NCI-H774 (cell line): ENCODE measurements around the gene ADAT3.
"Not testable (repeated sequence)": the region's sequence is repeated elsewhere in the genome, so short reads cannot be mapped to it uniquely, and the experiment has no call there.

Experiments used
- DNase-seq: peaks from one replicate; lab custom pipeline; 2025; lab: John Stamatoyannopoulos, UW

ADAT3 gene

DNA sequence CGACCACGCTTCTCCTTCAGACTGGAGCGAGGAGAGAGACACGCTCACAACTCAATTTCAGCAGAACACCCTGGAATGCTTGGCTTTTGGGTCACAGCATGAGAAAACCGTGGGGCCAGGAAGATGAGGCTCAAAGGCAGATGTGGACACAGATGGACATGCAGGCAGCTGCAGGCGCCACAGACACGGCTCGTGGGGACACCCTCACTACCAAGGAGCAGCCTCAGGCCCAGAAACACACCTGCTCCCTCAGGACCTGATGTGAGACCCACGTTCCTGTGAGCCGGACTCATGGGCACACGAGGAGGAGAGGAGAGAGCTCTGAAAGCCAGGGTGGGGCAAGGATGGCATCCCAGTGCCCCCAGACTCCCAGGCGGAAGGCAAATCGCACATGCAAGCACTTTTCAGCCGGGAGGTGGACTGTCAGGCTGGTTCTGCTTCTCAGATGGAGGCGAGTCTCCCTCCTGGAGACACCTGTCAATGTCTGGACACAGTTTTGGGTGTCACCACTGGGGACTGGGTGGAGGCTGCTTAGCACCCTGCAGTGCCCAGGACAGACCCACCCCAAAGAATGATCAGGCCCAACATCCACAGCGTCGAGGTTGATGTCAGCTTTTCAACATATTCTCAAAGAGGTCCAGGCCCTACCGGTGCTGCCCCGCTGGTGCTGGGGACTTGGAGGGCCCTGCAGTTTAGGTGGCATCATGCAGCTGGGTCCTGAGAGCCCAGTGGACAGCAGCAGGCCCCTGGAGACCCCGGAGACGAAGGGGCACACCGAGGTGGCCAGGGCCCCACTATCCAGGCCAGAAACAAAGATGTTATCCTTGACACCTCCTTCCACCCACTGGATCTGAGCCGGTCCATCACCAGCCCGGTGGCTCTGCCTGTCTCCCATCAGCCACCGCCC is 22.2 kb upstream of the ADAT3 start:
- DNase-seq = no peak

DNA sequence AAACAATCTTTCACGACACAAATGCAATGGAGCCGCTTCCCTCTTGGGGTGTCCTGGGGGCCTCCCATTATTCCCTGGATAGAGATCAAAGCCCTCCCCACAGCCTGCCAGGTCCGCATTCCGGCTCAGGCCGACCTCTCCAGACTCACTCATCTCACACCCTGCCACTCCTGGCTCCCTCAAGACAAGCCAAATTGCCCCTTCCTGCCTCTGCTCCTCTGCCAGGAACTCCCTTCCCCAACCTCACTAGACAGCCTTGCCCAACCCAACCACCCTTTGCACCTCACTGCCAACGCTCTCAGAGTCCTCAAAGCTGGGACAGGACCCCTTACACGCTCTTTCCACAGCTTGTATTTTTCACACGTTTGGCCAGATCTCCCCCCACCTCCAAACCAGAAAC is 21.4 kb upstream of the ADAT3 start:
- no peak for DNase-seq

DNA sequence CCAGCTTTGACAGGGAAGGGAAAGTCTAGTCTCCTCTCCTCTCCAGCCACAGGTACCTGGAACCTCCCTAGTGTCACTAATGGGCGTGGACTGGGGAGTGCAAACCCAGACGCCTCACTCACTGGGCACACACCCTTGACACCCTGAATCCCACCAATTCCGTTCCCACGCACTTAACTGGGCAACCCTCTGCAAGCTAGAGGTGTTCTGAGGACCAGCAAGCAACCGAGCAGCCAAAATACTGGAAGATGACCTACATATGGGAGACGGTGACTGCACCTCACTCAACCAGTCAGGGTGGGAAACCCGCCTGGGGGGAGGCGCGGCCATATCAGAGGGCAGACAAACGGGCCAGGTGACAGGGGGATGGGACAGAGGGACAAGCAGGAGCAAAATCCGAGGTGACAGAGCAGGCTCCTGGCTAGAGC is 20.9 kb upstream of the ADAT3 start:
- DNase-seq = no peak

- DNase-seq = no peak
These were observed 20.4 kb upstream of the ADAT3 start for GRCh38 chr19:1884719-1885334.

- peak; percentile 93 for DNase-seq
These were observed 19.6 kb upstream of the ADAT3 start, which contains the start of gene ABHD17A for GRCh38 chr19:1885398-1886119. TSS of gene ABHD17A (minus strand) at chr19:1885496. CDS start at chr19:1881566, 3,930 bp downstream.

GRCh38 chr19:1886360-1886759 is 18.8 kb upstream of the ADAT3 start:
- DNase-seq = not testable (repeated sequence)

GRCh38 chr19:1888385-1888784 is 16.8 kb upstream of the ADAT3 start:
- no peak for DNase-seq

DNA sequence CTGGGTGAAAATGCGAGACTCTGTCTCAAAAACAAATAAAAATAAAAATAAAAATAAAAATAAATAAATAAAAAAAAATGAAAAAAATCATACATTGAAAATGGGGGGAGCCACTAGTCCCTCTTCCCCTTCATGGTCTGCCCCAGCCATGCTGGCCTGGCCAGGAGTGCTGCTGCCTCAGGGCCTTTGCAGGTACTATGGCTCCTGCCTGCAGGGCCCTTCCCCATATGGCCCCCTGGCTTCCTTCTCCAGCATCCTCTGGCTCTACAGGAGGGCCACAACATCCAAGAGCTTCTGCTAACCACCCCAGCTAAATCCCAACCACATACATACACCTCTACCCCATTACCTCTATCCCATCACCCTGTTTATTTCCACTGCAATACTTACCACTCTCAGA is 15.3 kb upstream of the ADAT3 start:
- DNase-seq = no peak

GRCh38 chr19:1893791-1894190 is 11.4 kb upstream of the ADAT3 start:
- no peak for DNase-seq

DNA sequence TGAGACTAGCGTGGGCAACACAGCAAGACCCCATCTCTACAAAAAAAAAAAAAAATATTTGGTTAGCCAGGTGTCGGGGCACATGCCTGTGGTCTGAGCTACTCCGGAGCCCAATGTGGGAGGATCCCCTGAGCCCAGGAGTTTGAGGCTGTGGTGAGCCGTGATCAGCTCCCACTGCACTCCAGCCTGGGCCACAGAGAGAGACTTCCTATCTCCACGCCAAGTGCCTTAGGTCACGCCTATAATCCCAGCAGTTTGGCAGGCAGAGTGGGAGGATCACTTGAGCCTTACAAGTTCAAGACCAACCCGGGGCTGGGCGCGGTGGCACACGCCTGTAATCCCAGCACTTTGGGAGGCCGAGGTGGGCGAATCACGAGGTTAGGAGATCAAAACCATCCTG is 8.7 kb upstream of the ADAT3 start:
- no peak for DNase-seq

DNA sequence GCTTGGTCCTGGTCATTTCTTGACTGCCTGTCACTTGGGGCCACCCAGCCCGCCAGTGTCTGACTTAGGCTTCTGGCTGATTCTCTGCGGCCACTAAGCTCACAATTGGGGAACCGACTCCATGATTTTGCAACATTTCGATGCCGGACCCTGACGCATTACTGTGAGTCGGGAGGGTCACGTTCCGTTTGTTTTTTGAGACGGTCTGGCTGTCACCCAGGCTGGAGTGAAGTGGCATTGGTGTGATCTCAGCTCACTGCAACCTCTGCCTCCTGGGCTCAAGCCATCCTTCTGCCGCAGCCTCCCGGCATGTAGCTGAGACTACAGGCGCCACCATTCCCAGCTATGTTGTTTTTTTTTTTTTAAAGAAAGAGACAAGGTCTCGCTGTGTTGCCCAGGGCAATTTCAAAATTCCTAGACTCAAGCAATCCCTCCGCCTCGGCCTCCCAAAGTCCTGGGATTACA is 3.2 kb upstream of the ADAT3 start:
- DNase-seq = no peak

DNA sequence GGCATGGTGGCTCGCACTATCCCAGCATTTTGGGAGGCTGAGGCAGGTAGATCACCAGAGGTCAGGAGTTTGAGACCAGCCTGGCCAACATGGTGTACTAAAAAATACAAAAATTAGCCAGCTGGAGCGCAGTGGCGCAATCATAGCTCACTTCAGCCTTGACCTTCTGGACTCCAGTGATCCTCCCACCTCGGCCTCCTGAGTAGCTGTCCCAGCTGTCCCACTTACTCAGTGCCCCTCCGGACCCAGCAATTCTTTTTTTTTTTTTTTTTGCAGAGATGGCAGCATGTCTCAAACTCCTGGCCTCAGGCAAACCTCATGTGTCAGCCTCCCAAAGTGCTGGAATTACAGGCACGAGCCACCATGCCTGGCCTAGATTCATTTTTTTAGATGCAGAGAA is 2.3 kb upstream of the ADAT3 start:
- DNase-seq = no peak

GRCh38 chr19:1904860-1905109 is 414 bp upstream of the ADAT3 start:
- no peak for DNase-seq

- DNase-seq = no peak
These were observed 720 bp downstream of the ADAT3 start for GRCh38 chr19:1905863-1906375.

DNA sequence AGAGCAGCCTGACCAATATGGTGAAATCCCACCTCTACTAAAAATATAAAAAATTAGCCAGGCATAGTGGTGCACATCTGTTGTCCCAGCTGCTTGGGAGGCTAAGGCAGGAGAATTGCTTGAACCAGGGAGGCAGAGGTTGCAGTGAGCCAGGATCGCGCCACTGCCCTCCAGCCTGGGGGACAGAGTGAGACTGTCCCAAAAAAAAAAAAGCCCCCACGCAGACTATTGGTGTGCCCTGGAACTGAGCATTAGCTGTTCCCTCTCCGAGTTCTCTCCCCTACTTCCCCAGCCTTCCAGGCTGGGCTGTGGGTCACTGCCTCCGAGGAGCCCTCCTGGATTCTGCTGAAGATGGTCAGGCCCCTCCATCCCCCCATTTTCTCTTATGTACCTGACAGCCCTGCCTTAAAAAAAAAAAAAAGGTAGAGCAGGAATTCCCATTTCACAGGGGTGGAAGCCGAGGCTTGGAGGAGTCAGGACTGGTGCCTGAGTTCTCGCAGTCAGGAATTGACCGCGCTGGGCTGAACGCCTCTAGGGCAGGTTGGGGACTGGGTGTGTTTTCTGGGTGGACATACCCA is 1.9 kb downstream of the ADAT3 start:
- DNase-seq = no peak

DNA sequence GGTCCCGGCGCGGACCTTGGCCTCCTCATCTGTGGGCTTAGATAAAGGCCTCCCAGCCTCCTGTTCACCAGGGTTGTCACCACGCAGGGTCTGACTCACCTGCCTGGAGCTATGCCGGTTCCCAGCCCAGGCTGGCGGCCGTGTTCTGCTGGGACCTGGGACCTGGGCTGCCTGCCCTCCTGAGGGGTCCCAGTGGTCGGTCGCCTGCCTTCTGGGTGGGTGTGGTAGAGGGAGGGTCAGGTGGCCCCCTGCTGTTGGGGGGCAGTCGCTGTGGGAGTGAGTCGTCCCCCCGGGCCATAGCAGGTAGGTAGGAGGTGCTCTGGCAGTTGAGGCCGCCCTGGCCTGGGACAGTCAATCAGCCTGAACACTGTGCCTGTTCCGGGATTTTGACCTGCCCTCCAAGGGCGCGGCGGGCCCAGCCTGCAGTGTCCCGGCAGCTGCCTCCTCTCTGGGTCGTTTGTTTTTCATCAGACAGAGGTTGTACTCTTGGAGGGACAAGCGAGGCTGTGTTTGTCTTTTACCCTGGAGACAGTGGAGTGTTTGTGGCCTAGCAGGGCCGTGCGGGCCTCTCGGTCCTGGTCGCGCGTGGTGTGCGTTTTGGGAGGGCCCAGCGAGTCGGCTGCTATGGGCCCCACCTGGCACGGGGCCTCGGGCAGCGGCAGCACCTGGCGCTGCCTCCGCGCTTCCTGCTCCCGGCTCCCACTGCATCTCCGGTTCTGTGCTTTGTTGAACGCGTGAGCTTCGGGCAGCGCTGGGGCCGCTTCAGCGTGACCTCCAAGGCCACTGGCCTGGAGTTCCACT is 2.6 kb downstream of the ADAT3 start:
- DNase-seq = no peak

DNA sequence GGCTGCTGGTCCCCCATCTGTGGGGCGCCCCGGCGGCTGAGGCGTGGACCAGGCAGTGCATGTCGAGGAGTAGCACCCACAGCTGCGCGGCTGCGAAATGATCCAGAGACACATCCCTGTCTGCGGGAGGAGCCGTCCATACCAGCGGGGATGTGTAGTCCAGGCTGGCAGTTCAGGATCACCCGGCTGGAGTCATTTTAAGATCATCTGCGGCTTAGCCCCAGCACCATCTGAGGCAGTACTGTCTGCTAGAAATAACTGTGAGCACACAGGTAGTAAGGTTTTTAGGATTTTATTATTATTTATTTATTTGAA is 3.1 kb downstream of the ADAT3 start:
- no peak for DNase-seq

DNA sequence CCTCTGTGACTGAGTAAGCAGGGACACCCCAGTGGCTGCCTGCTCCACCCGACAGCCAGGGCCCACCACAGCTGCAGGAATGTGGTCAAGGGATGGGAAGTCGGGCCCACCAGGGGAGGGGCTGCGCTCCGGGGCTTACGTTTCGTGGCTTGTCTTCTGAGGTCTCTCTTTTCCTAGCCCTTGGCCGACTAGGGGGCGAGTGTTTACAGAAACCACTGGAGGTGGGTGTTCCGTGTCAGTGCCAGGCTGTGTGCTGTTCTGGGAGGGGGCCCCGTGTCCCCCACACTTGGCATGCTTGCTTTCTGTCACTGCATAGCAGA is 4.5 kb downstream of the ADAT3 start:
- DNase-seq = no peak

DNA sequence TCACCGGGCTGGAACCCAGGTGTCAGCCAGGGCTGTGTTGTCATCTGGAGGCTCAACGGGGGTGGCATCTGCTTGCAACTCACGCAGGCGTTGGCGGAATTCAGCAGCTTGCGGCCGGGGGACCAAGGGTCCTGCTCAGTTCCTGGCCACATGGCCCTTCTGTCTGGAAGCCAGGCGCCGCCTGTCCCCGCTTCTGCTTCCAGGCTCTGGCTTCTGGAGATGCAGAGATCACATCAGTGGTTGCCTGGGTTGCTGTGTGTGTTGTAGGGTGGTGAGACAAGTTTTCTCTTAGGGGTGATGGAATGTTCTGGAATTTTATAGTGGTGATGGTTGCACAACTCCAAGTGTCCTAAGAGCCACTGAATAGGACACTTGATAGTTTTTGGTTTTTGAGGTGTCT is 5.0 kb downstream of the ADAT3 start:
- DNase-seq = no peak

DNA sequence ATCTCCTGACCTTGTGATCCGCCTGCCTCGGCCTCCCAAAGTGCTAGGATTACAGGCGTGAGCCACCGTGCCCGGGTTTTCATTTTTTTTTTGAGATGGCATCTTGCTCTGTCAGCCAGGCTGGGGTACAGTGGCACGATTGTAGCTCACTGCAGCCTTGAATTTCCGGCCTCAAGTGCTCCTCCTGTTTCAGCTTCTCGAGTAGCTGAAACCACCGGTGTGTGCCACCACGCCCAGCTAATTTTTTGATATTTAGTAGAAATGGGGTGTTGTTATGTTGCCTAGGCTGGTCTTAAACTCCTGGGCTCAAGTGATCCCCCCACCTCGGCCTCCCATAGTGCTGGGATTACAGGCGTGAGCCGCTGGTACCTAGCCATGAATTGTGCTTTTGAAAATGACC is 5.9 kb downstream of the ADAT3 start:
- no peak for DNase-seq

DNA sequence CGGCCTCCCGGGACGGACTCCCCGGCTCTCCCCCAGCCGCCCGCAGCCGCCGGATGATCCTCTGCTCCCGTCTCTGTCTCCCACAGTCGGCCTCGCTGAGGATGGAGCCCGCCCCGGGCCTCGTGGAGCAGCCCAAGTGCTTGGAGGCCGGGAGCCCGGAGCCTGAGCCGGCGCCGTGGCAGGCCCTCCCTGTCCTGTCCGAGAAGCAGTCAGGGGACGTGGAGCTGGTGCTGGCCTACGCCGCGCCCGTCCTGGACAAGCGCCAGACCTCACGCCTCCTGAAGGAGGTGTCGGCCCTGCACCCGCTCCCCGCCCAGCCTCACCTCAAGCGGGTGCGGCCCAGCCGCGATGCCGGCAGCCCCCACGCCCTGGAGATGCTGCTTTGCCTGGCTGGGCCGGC is 6.8 kb downstream of the ADAT3 start:
- no peak for DNase-seq
